ENCODE results near the gene ZYX. TPM values are rescaled to one million over a fixed set of nuclear protein-coding genes. Genes with fewer than 3 reads are reported as not detected.
A peak's percentile ranks its signal among the peaks of the same experiment; 100 is the strongest.

Gene ZYX
- total RNA-seq, 1 donor from 2014 or later: 107 TPM

DNA sequence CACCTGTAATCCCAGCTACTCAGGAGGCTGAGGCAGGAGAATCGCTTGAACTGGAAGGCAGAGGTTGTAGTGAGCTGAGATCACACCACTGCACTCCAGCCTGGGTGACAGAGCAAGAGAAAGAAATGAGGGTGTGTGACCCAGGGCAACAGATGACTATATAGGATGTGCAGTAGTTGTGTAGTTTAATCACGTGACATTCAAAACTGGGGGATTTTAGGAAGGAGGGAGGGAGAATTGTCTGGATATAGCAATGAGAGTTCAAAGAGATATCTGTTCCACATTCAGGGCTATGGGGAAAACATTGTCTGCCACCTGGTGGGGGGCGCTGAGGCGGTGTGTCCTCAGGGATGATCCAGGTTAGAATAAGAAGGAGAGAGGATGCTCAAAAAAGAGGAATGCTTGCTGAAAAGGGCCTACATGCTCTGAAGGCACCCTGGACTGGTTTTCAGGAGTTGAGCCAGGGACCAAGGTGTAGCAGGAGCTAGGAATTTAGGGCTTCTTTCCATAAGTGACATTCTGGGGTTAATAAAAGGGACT is 7.8 kb upstream of the ZYX start:
- H3K27me3 Mint-ChIP-seq: peaks cover 12% of the 10 kb centered on the region
- H3K4me3 Mint-ChIP-seq: no peak overlapping the region
- no peaks in the 10 kb centered on the region for H3K36me3 Mint-ChIP-seq
- no peak for DNase-seq (ENCODE audit: extremely low spot score, unreplicated experiment)
- H3K9me3 Mint-ChIP-seq: no peaks in the 10 kb centered on the region
- TF ChIP-seq CTCF (conservative IDR thresholded peaks at IDR 0.05): no peak
- H3K27ac Mint-ChIP-seq: no peak overlapping the region
- peaks cover 16% of the 10 kb centered on the region for H3K4me1 Mint-ChIP-seq (ENCODE audit: unreplicated experiment)

GRCh38 chr7:143374561-143374960 is 6.6 kb upstream of the ZYX start:
- Mint-ChIP-seq H3K9me3 (no peaks in the 10 kb centered on the region), H3K4me1 (ENCODE audit: unreplicated experiment) (peaks cover 25% of the 10 kb centered on the region), H3K27ac (no peak overlapping the region)

GRCh38 chr7:143375298-143376034 is 5.7 kb upstream of the ZYX start:
- no peak for TF ChIP-seq CTCF (conservative IDR thresholded peaks at IDR 0.05)
- Mint-ChIP-seq H3K9me3 (no peaks in the 10 kb centered on the region), H3K36me3 (no peaks in the 10 kb centered on the region), H3K27ac (no peak overlapping the region), H3K4me3 (no peak overlapping the region), H3K27me3 (peaks cover 6% of the 10 kb centered on the region), H3K4me1 (ENCODE audit: unreplicated experiment) (peaks cover 23% of the 10 kb centered on the region)
- no peak for DNase-seq (ENCODE audit: extremely low spot score, unreplicated experiment)

More at GRCh38 chr7:143374561-143374960, 6.6 kb upstream of the ZYX start:
- Mint-ChIP-seq H3K27me3 (peaks cover 6% of the 10 kb centered on the region), H3K36me3 (no peaks in the 10 kb centered on the region), H3K4me3 (no peak overlapping the region)
- TF ChIP-seq CTCF (conservative IDR thresholded peaks at IDR 0.05): no peak
- no peak for DNase-seq (ENCODE audit: extremely low spot score, unreplicated experiment)

DNA sequence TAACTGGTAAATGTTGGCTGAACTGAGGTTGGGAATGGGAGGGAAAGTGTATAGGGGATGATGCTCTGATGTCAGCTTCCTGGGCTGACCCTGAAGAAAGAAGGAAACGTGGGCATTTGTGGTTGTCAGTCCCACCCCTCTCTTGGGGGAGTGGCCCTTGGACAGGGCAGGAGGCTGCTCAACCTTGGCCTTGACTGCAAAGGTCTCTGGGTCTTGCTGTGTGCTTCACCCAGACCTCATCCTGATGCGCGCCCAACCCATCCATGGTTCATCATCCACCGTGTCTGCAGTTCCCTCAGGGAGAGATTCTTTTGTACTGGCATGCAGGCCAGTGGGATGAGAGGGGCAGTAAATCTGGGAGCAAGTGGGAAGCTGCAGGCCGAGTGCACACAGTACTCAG is 4.7 kb upstream of the ZYX start:
- peaks cover 23% of the 10 kb centered on the region for H3K4me1 Mint-ChIP-seq (ENCODE audit: unreplicated experiment)
- no peak for TF ChIP-seq CTCF (conservative IDR thresholded peaks at IDR 0.05)
- no peaks in the 10 kb centered on the region for H3K36me3 Mint-ChIP-seq
- peaks cover 6% of the 10 kb centered on the region for H3K27me3 Mint-ChIP-seq
- H3K4me3 Mint-ChIP-seq: no peak overlapping the region
- H3K27ac Mint-ChIP-seq: no peak overlapping the region
- no peaks in the 10 kb centered on the region for H3K9me3 Mint-ChIP-seq
- DNase-seq (ENCODE audit: extremely low spot score, unreplicated experiment): no peak

GRCh38 chr7:143379611-143380259 is 1.4 kb upstream of the ZYX start:
- no peak for TF ChIP-seq CTCF (conservative IDR thresholded peaks at IDR 0.05)
- Mint-ChIP-seq H3K9me3 (no peaks in the 10 kb centered on the region), H3K4me3 (peak overlapping the region; percentile 89), H3K27me3 (no peaks in the 10 kb centered on the region), H3K27ac (peak overlapping the region; percentile 87), H3K36me3 (no peaks in the 10 kb centered on the region), H3K4me1 (ENCODE audit: unreplicated experiment) (peaks cover 19% of the 10 kb centered on the region)
- DNase-seq (ENCODE audit: extremely low spot score, unreplicated experiment): no peak
